MM.1S (cell line): Measurements from ENCODE around the gene RALGPS2.

Experiments used
- EZH2 ChIP-seq: fragments of 300-600 bp; sonication (generic); optimal IDR thresholded peaks from 2 replicates; pipeline ENCODE3; 2017; ENCODE audit warnings: low read depth, mild to moderate bottlenecking, antibody characterized with exemption, low read length, mixed read lengths
- EZH2phosphoT487 ChIP-seq: fragments of 300-600 bp; sonication (generic); IDR thresholded peaks from 2 replicates; pipeline ENCODE4 v1.6.1; 2018; ENCODE audit warnings: antibody characterized with exemption, low read length
- TF ChIP-seq, protein P1 (sequence below): fragments of 300-600 bp; sonication (generic); IDR thresholded peaks from 2 replicates; pipeline ENCODE4 v1.5.1; 2016; ENCODE audit warnings: antibody characterized with exemption, low read length, mixed read lengths

DNA sequence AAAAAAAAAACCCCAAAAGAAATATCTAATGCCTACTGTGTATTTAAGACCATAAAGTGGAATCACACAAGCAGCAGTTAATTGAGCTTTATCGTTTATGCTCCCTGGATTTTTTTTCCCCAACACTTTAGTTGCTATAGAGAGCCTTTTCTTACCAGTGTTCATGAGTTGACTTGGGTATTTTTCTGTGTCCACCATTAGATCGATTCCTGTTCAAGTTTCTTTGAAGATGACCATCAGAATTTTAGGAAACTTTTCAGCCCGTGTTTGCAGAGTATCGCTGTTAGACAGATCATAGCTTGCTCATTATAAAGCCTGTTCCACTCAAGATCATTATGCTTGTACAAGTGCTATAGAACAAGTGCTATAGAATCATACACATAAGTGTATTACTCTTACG lies 1.5 kb downstream of the RALGPS2 start:
- TF ChIP-seq, protein P1, sequence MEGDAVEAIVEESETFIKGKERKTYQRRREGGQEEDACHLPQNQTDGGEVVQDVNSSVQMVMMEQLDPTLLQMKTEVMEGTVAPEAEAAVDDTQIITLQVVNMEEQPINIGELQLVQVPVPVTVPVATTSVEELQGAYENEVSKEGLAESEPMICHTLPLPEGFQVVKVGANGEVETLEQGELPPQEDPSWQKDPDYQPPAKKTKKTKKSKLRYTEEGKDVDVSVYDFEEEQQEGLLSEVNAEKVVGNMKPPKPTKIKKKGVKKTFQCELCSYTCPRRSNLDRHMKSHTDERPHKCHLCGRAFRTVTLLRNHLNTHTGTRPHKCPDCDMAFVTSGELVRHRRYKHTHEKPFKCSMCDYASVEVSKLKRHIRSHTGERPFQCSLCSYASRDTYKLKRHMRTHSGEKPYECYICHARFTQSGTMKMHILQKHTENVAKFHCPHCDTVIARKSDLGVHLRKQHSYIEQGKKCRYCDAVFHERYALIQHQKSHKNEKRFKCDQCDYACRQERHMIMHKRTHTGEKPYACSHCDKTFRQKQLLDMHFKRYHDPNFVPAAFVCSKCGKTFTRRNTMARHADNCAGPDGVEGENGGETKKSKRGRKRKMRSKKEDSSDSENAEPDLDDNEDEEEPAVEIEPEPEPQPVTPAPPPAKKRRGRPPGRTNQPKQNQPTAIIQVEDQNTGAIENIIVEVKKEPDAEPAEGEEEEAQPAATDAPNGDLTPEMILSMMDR = no peak
- no peak for TF ChIP-seq EZH2phosphoT487
- TF ChIP-seq EZH2 = no peak
